GM19023 (cell line): ENCODE measurements around the gene FGF23.
"Not testable (repeated sequence)": the region's sequence is repeated elsewhere in the genome, so short reads cannot be mapped to it uniquely, and the experiment has no call there.

ENCODE experiments used
- ATAC-seq: cut with Tn5 transposase; IDR thresholded peaks from one replicate; pipeline ENCODE4 v1.9.1; 2021; ENCODE audit warnings: mild to moderate bottlenecking, moderate library complexity; ENCODE audit not compliant: unreplicated experiment

The FGF23 gene

GRCh38 chr12:4379405-4379804, at the start of gene FGF23:
Gene FGF23, minus strand, starts transcription at chr12:4379712. Its CDS starts 130 bp downstream, at chr12:4379582.
- no peak for ATAC-seq

GRCh38 chr12:4424422-4424821, 44.9 kb upstream of the FGF23 start:
- ATAC-seq: no peak

- no peak for ATAC-seq
Measured at GRCh38 chr12:4423528-4424195, 44.1 kb upstream of the FGF23 start.

- ATAC-seq: no peak
Measured at GRCh38 chr12:4422985-4423384, 43.5 kb upstream of the FGF23 start.

- no peak for ATAC-seq
Measured at GRCh38 chr12:4421590-4422031, 42.1 kb upstream of the FGF23 start.

GRCh38 chr12:4420138-4420670, 40.7 kb upstream of the FGF23 start:
- no peak for ATAC-seq

GRCh38 chr12:4418913-4419312, 39.4 kb upstream of the FGF23 start:
- ATAC-seq: no peak

GRCh38 chr12:4417936-4418335, 38.4 kb upstream of the FGF23 start:
- no peak for ATAC-seq

GRCh38 chr12:4417455-4417854, 37.9 kb upstream of the FGF23 start:
- ATAC-seq: no peak

GRCh38 chr12:4416276-4416675, 36.8 kb upstream of the FGF23 start:
- no peak for ATAC-seq

GRCh38 chr12:4412465-4412864, 33.0 kb upstream of the FGF23 start:
- no peak for ATAC-seq

- no peak for ATAC-seq
Measured at GRCh38 chr12:4412056-4412455, 32.5 kb upstream of the FGF23 start.

- ATAC-seq: no peak
Measured at GRCh38 chr12:4407136-4407535, 27.6 kb upstream of the FGF23 start.

- not testable (repeated sequence) for ATAC-seq
Measured at GRCh38 chr12:4404877-4405637, 25.5 kb upstream of the FGF23 start.

- ATAC-seq: no peak
Measured at GRCh38 chr12:4402996-4403395, 23.5 kb upstream of the FGF23 start.

GRCh38 chr12:4401117-4401516, 21.6 kb upstream of the FGF23 start:
- no peak for ATAC-seq

- no peak for ATAC-seq
Measured at GRCh38 chr12:4395818-4396217, 16.3 kb upstream of the FGF23 start.

GRCh38 chr12:4393211-4393610, 13.7 kb upstream of the FGF23 start:
- ATAC-seq: no peak

GRCh38 chr12:4392223-4392742, 12.8 kb upstream of the FGF23 start:
- no peak for ATAC-seq

GRCh38 chr12:4388662-4389061, 9.2 kb upstream of the FGF23 start:
- no peak for ATAC-seq

GRCh38 chr12:4388032-4388431, 8.5 kb upstream of the FGF23 start:
- no peak for ATAC-seq

GRCh38 chr12:4387607-4388006, 8.1 kb upstream of the FGF23 start:
- no peak for ATAC-seq
